SK-N-SH treated with all-trans-retinoic acid at 6 μM for 48 hours (cell line): ENCODE data around the gene RASGRP3.

Experiments used
- ATAC-seq: fragments of 200-7000 bp; cut with Tn5 transposase; 3 replicates; pipeline ENCODE4 v1.9.1; 2020; ENCODE audit warnings: mild to moderate bottlenecking, moderate library complexity
- ARNTL ChIP-seq: fragments of 450-650 bp; formaldehyde crosslinking; IDR thresholded peaks from 2 replicates; pipeline ENCODE4 v1.5.0; 2020; ENCODE audit warnings: low read depth, mild to moderate bottlenecking, moderate library complexity, borderline replicate concordance
- BACH2 ChIP-seq: fragments of 250-450 bp; sonication (Bioruptor Pico); IDR thresholded peaks from 2 replicates; pipeline ENCODE4 v1.9.0; 2021; ENCODE audit warnings: mild to moderate bottlenecking, borderline replicate concordance
- CSDC2 ChIP-seq: fragments of 250-450 bp; sonication (Bioruptor Pico); IDR thresholded peaks from 2 replicates; pipeline ENCODE4 v1.5.0; 2020; ENCODE audit warnings: mild to moderate bottlenecking, moderate library complexity
- ESRRG ChIP-seq: fragments of 250-450 bp; sonication (Bioruptor Pico); IDR thresholded peaks from 2 replicates; pipeline ENCODE4 v1.6.1; 2021; ENCODE audit warnings: mild to moderate bottlenecking
- GLIS3 ChIP-seq: fragments of 250-450 bp; sonication (Bioruptor Pico); IDR thresholded peaks from 2 replicates; pipeline ENCODE4 v1.5.0; 2020; ENCODE audit warnings: mild to moderate bottlenecking, moderate library complexity
- ISL1 ChIP-seq: fragments of 250-450 bp; sonication (Bioruptor Pico); IDR thresholded peaks from 2 replicates; pipeline ENCODE4 v2.1.2; 2022; ENCODE audit warnings: mild to moderate bottlenecking, moderate library complexity
- PPARA ChIP-seq: fragments of 250-450 bp; sonication (Bioruptor Pico); IDR thresholded peaks from 2 replicates; pipeline ENCODE4 v1.5.0; 2020; ENCODE audit warnings: mild to moderate bottlenecking, borderline replicate concordance
- RARB ChIP-seq: fragments of 250-450 bp; sonication (Bioruptor Pico); IDR thresholded peaks from 2 replicates; pipeline ENCODE4 v1.8.0; 2021; ENCODE audit warnings: mild to moderate bottlenecking, moderate library complexity
- SNAI2 ChIP-seq: fragments of 250-450 bp; sonication (Bioruptor Pico); IDR thresholded peaks from 2 replicates; pipeline ENCODE4 v1.5.0; 2020; ENCODE audit warnings: mild to moderate bottlenecking, moderate library complexity
- TCF4 ChIP-seq: fragments of 250-450 bp; sonication (Bioruptor Pico); IDR thresholded peaks from 2 replicates; pipeline ENCODE4 v1.8.0; 2021; ENCODE audit warnings: mild to moderate bottlenecking, moderate library complexity, borderline replicate concordance
- TOX ChIP-seq: fragments of 250-450 bp; sonication (Bioruptor Pico); IDR thresholded peaks from 2 replicates; pipeline ENCODE4 v1.8.0; 2021; ENCODE audit warnings: mild to moderate bottlenecking, moderate library complexity, borderline replicate concordance
- ZC3H10 ChIP-seq: fragments of 250-450 bp; sonication (Bioruptor Pico); IDR thresholded peaks from 2 replicates; pipeline ENCODE4 v1.5.1; 2021; ENCODE audit warnings: mild to moderate bottlenecking, moderate library complexity
- ZFP3 ChIP-seq: fragments of 250-450 bp; sonication (Bioruptor Pico); IDR thresholded peaks from 2 replicates; pipeline ENCODE4 v1.5.0; 2020; ENCODE audit warnings: mild to moderate bottlenecking, moderate library complexity
- ZFP30 ChIP-seq: fragments of 450-650 bp; formaldehyde crosslinking; IDR thresholded peaks from 2 replicates; pipeline ENCODE4 v1.5.0; 2022; ENCODE audit warnings: mild to moderate bottlenecking, moderate library complexity
- ZNF70 ChIP-seq: fragments of 450-650 bp; formaldehyde crosslinking; IDR thresholded peaks from 2 replicates; pipeline ENCODE4 v1.5.0; 2020; ENCODE audit warnings: mild to moderate bottlenecking, moderate library complexity
- TF ChIP-seq, protein P1 (sequence below): fragments of 250-450 bp; sonication (Bioruptor Pico); IDR thresholded peaks from 2 replicates; pipeline ENCODE4 v1.5.1; 2021; ENCODE audit warnings: mild to moderate bottlenecking, moderate library complexity
- TF ChIP-seq, protein P2 (sequence below): fragments of 250-450 bp; sonication (Bioruptor Pico); IDR thresholded peaks from 2 replicates; pipeline ENCODE4 v1.5.0; 2020; ENCODE audit warnings: mild to moderate bottlenecking, moderate library complexity
- TF ChIP-seq, protein P3 (sequence below): fragments of 250-450 bp; sonication (Bioruptor Pico); IDR thresholded peaks from 2 replicates; pipeline ENCODE4 v1.5.1; 2020; ENCODE audit warnings: low read depth, mild to moderate bottlenecking, moderate library complexity
- TF ChIP-seq, protein P4 (sequence below): fragments of 250-450 bp; sonication (Bioruptor Pico); IDR thresholded peaks from 2 replicates; pipeline ENCODE4 v1.8.0; 2021; ENCODE audit warnings: low read depth, mild to moderate bottlenecking, moderate library complexity, borderline replicate concordance
- TF ChIP-seq, protein P5 (sequence below): fragments of 250-450 bp; sonication (Bioruptor Pico); IDR thresholded peaks from 2 replicates; pipeline ENCODE4 v1.8.0; 2020; ENCODE audit warnings: mild to moderate bottlenecking, moderate library complexity, borderline replicate concordance

RASGRP3 gene

DNA sequence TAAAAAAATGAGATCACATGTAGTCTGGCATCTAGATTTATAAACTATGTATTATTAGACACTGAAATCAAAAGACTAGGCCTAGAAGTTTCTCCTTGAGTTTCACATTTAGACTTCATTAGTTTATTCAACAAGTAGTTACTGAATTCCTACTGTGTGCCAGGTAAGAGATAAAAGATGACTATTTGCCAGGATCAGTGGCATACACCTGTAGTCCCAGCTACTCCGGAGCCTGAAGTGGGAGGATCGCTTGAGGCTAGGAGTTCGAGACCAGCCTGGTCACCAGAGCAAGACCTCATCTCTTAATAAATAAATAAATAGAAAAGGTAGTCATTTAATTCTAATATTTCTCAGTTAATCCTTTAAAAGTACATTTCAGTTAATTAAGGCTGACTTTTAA lies 120.6 kb downstream of the RASGRP3 start:
- no peak for ATAC-seq
- TF ChIP-seq SNAI2 (CRISPR knock-in tag) = no peak
- no peak for TF ChIP-seq RARB (CRISPR knock-in tag)
- TF ChIP-seq ARNTL (CRISPR knock-in tag) = no peak
- no peak for TF ChIP-seq TCF4 (CRISPR knock-in tag)
- TF ChIP-seq, protein P1, sequence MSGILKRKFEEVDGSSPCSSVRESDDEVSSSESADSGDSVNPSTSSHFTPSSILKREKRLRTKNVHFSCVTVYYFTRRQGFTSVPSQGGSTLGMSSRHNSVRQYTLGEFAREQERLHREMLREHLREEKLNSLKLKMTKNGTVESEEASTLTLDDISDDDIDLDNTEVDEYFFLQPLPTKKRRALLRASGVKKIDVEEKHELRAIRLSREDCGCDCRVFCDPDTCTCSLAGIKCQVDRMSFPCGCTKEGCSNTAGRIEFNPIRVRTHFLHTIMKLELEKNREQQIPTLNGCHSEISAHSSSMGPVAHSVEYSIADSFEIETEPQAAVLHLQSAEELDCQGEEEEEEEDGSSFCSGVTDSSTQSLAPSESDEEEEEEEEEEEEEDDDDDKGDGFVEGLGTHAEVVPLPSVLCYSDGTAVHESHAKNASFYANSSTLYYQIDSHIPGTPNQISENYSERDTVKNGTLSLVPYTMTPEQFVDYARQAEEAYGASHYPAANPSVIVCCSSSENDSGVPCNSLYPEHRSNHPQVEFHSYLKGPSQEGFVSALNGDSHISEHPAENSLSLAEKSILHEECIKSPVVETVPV (CRISPR knock-in tag) = no peak
- TF ChIP-seq, protein P2, sequence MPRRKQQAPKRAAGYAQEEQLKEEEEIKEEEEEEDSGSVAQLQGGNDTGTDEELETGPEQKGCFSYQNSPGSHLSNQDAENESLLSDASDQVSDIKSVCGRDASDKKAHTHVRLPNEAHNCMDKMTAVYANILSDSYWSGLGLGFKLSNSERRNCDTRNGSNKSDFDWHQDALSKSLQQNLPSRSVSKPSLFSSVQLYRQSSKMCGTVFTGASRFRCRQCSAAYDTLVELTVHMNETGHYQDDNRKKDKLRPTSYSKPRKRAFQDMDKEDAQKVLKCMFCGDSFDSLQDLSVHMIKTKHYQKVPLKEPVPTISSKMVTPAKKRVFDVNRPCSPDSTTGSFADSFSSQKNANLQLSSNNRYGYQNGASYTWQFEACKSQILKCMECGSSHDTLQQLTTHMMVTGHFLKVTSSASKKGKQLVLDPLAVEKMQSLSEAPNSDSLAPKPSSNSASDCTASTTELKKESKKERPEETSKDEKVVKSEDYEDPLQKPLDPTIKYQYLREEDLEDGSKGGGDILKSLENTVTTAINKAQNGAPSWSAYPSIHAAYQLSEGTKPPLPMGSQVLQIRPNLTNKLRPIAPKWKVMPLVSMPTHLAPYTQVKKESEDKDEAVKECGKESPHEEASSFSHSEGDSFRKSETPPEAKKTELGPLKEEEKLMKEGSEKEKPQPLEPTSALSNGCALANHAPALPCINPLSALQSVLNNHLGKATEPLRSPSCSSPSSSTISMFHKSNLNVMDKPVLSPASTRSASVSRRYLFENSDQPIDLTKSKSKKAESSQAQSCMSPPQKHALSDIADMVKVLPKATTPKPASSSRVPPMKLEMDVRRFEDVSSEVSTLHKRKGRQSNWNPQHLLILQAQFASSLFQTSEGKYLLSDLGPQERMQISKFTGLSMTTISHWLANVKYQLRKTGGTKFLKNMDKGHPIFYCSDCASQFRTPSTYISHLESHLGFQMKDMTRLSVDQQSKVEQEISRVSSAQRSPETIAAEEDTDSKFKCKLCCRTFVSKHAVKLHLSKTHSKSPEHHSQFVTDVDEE (CRISPR knock-in tag) = no peak
- TF ChIP-seq, protein P3, sequence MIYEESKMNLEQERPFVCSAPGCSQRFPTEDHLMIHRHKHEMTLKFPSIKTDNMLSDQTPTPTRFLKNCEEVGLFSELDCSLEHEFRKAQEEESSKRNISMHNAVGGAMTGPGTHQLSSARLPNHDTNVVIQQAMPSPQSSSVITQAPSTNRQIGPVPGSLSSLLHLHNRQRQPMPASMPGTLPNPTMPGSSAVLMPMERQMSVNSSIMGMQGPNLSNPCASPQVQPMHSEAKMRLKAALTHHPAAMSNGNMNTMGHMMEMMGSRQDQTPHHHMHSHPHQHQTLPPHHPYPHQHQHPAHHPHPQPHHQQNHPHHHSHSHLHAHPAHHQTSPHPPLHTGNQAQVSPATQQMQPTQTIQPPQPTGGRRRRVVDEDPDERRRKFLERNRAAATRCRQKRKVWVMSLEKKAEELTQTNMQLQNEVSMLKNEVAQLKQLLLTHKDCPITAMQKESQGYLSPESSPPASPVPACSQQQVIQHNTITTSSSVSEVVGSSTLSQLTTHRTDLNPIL = no peak
- TF ChIP-seq, protein P4, sequence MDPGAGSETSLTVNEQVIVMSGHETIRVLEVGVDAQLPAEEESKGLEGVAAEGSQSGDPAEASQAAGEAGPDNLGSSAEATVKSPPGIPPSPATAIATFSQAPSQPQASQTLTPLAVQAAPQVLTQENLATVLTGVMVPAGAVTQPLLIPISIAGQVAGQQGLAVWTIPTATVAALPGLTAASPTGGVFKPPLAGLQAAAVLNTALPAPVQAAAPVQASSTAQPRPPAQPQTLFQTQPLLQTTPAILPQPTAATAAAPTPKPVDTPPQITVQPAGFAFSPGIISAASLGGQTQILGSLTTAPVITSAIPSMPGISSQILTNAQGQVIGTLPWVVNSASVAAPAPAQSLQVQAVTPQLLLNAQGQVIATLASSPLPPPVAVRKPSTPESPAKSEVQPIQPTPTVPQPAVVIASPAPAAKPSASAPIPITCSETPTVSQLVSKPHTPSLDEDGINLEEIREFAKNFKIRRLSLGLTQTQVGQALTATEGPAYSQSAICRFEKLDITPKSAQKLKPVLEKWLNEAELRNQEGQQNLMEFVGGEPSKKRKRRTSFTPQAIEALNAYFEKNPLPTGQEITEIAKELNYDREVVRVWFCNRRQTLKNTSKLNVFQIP (CRISPR knock-in tag) = no peak
- TF ChIP-seq PPARA (CRISPR knock-in tag) = no peak
- TF ChIP-seq TOX (CRISPR knock-in tag) = no peak
- TF ChIP-seq, protein P5, sequence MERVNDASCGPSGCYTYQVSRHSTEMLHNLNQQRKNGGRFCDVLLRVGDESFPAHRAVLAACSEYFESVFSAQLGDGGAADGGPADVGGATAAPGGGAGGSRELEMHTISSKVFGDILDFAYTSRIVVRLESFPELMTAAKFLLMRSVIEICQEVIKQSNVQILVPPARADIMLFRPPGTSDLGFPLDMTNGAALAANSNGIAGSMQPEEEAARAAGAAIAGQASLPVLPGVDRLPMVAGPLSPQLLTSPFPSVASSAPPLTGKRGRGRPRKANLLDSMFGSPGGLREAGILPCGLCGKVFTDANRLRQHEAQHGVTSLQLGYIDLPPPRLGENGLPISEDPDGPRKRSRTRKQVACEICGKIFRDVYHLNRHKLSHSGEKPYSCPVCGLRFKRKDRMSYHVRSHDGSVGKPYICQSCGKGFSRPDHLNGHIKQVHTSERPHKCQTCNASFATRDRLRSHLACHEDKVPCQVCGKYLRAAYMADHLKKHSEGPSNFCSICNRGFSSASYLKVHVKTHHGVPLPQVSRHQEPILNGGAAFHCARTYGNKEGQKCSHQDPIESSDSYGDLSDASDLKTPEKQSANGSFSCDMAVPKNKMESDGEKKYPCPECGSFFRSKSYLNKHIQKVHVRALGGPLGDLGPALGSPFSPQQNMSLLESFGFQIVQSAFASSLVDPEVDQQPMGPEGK (CRISPR knock-in tag) = no peak
- TF ChIP-seq ESRRG = no peak

DNA sequence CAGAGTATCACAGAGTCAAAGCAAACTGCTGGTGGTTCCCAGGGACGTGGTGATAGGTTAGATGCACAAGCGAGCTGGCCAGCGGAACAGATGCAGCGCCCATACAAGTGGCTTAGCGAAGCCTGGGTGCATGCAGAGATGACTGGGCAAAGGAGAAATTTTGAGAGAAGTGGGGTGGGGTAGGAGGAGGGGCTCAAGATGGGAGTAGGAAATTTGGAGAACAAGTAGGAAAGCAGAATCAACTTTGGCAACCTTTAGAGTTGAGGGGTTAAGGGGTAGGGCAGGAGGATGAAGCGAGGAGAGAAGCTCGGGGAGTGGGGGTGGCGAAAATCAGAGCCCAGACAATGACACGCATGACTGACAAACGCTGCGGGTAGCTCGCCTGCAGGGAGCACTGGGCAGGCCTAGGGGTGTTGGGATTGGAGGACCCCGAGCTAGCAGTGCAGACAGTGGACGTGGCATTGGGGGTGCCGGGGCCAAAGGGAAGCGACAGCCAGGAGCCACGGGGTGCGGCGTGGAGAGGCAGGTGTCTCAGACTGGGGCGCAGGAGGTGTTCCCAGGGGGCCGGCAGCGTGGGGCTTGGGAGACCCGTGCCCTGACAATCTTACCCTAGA lies 122.2 kb downstream of the RASGRP3 start:
- peak; percentile 63 for ATAC-seq
- TF ChIP-seq BACH2 (CRISPR knock-in tag) (no peak), CSDC2 (no peak), ZNF70 (CRISPR knock-in tag) (no peak), TCF4 (CRISPR knock-in tag) (no peak), SNAI2 (CRISPR knock-in tag) (no peak), ZFP30 (CRISPR knock-in tag) (no peak), ZC3H10 (CRISPR knock-in tag) (no peak), ARNTL (CRISPR knock-in tag) (no peak), GLIS3 (CRISPR knock-in tag) (no peak)

DNA sequence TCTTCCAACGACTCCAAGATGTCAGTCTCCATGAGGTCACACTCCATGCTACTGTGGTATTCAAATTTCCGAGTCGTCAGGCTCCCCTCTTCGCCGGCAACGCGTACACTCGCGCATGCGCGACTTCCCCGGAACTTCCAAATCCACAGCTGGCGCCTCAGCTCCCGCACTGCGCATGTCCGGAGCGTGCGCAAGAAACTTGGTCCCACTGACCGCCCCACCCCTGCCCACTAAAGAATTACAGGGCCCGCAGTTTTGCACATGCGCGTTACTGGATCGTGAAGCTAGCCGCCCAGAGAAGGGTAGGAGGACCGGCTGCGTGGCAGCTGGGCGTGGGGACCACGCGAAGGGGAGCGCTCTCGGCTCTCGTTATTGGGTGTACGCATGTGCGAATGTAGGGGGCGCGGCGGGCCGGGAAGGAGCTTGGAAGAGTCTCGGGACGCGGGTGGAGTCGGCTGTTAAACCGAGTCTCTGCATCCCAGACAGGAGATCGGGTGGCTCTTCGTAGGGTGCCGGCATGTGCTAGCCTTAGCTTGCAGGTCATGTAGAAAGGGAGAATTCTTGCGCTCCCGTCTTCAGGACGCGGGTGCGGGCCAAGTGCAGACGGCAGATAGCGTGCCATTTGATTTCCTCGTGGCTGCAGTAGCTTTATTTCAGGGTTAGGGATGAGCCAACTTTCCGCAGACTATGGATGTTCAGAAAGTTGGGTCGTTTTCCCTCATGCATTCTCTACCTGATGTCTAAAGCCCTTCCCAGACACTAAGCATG lies 122.9 kb downstream of the RASGRP3 start, which contains the start of gene FAM98A:
Gene FAM98A, minus strand, starts transcription at position 125 of the 768 bp plus-strand sequence. Its CDS starts 78 bp downstream, at position 47.
- ATAC-seq = peak; percentile 93
- TF ChIP-seq, protein P3 = no peak
- TF ChIP-seq CSDC2 = 0 out of 2 replicates have a peak, but pooled peaks have one; percentile 52
- TF ChIP-seq, protein P2 (CRISPR knock-in tag) = peak; percentile 72; the same call in 1 of the 2 replicates
- no peak for TF ChIP-seq ZNF70 (CRISPR knock-in tag)
- TF ChIP-seq ZFP3 (CRISPR knock-in tag) = peak; percentile 53; the same call in 1 of the 2 replicates
- TF ChIP-seq ISL1 = no peak
